ENCODE data around the gene INPP5E.

The INPP5E gene

DNA sequence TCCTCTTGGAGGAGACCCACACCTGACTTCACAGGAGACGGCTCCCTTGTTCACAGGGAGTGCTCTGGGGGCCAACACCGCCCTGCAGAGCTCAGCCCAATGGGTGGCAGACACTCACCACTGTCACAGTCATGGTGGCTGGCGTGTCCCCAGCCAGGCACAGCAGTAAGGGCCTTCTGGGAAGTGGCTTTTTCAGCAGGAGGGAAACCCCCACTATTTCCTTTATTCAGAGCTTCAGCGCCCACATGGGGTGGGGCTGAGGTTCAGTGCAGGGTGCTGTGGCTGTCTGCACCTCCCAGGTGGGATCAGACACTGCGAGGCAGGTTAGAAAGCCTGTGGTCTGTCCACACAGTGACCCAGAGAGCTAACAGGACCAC lies 36.1 kb downstream of the INPP5E start:
- H3K27ac ChIP-seq = peak overlapping the region; percentile 78
- TF ChIP-seq CTCF (conservative IDR thresholded peaks at IDR 0.05; ENCODE audit: low read depth) = no peak
- ChIA-PET POLR2A (ENCODE audit: low non-redundant PET) (no interaction called here), CTCF (interaction anchor here (0.6 to 1.0 kb wide), 3 partner anchors 21 to 44 kb away, joined by 3 to 6 read pairs (median 6); partner anchors contain the start of gene DNLZ)
- no peak for DNase-seq (ENCODE audit: low spot score)

- TF ChIP-seq CTCF (conservative IDR thresholded peaks at IDR 0.05; ENCODE audit: low read depth) = no peak
- CTCF ChIA-PET = interaction anchor here (0.8 to 3.3 kb wide), 3 partner anchors 28 to 89 kb away, joined by 6 to 16 read pairs (median 9); partner anchors contain the start of genes CARD9 and DNLZ
- H3K27ac ChIP-seq = peak overlapping the region; percentile 79
- no peak for DNase-seq (ENCODE audit: low spot score)
- POLR2A ChIA-PET (ENCODE audit: low non-redundant PET) = interaction anchor here (0.6 kb wide), 1 partner anchor 24 kb away, joined by 4 read pairs; no protein-coding TSS in a partner anchor
Observed at GRCh38 chr9:136402067-136402466, 37.6 kb downstream of the INPP5E start.

DNA sequence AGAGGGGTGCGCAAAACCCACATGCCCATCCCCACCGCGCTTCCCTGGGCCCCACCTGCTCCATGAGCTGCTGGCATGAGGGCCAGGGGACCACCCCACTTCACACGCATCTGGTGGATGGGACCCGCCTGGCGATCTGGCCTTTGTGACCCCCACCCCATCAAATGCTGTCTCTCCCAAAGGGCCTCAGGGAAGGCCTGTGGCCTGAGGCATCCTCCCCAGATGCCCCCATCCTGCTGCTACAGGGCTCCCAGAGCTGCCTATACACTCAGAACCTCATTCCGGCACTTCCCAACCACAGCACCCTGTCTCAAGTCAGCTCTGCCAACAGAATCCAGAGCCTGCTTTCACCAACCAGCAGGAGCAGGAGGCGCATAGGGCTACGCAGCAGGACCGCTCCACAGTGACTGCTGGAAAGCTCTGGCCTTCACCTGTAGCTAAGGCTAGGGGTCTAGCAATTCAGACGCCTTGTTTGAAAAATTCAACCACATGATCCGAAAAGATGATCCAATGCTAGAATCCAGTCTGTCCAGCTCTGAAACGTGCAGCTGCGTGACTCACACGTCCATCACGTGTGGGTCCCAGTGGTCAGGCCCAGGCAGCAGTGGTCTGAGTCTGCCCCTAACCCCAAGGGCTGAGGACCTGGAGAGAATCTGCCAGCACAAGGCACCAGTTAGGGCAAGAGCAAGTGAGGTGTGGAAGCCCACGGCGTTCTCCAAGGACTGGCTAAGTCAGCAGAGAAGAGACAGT lies 38.3 kb downstream of the INPP5E start:
- ChIA-PET POLR2A (ENCODE audit: low non-redundant PET) (interaction anchor here (1.1 kb wide), 1 partner anchor 8 kb away, joined by 4 read pairs; the partner anchor contains the start of genes ENTR1 and PMPCA), CTCF (interaction anchor here (0.5 to 3.3 kb wide), 14 partner anchors 8 to 842 kb away, joined by 3 to 18 read pairs (median 4); partner anchors contain the start of genes CARD9, DNLZ, ENTR1 and PMPCA)
- TF ChIP-seq CTCF (conservative IDR thresholded peaks at IDR 0.05; ENCODE audit: low read depth) = no peak
- H3K27ac ChIP-seq = peak overlapping the region; percentile 79
- DNase-seq (ENCODE audit: low spot score) = peak; percentile 44

DNA sequence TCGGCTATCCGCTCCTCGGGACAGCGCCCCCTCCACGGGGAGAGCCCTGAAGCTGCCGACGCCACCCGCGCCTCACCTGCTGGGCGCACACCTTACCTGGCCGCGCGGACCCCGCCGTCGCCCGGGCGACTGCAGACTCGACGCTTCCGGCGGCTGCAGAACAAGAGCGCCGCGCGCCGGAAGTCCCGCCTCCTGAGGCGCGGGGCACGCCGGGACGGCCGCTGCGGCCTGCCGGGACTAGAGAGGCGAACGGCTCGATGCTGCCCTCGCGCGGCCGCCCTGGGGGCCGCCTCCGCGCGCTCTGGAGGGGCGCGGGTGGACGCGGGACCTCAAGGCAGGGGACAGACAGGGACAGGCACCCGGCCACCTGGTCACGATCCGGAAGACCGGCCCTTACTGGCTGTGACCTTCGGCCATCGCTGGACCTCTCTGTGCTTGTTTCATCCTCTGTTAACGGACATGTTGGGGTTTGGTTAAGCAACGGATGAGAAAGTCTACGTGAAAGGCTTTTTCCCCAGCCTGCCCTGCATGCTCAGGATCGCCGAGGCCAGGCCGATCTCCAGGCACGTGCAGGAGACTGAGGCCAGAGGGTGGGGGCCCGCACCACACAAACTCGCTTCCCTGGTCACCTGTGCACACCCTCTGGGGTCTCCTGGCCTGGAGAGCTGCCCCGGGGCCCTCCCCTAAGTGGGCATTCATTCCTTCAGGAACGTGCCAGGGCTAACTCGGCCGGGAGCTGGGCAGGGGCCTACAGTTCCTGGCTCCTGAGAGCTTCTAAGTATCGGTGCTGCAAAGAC lies 39.4 kb downstream of the INPP5E start, which contains the start of gene SNAPC4:
Gene SNAPC4 (minus strand): TSS at position 133 of the 797 bp plus-strand sequence. CDS start 1,742 bp downstream, outside the sequence.
- ChIA-PET POLR2A (ENCODE audit: low non-redundant PET) (no interaction called here), CTCF (interaction anchor here (0.5 to 3.3 kb wide), 13 partner anchors 9 to 329 kb away, joined by 3 to 18 read pairs (median 4); partner anchors contain the start of genes DNLZ, ENTR1 and PMPCA)
- DNase-seq (ENCODE audit: low spot score) = peak; percentile 95
- H3K27ac ChIP-seq = peak within 1 kb of the TSS; percentile 79
- TF ChIP-seq CTCF (conservative IDR thresholded peaks at IDR 0.05; ENCODE audit: low read depth) = peak; percentile 100

GRCh38 chr9:136399176-136400037 lies 40.2 kb downstream of the INPP5E start:
- peak; percentile 61 for DNase-seq (ENCODE audit: low spot score)
- H3K27ac ChIP-seq = peak overlapping the region; percentile 79
- no peak for TF ChIP-seq CTCF (conservative IDR thresholded peaks at IDR 0.05; ENCODE audit: low read depth)
- ChIA-PET POLR2A (ENCODE audit: low non-redundant PET) (no interaction called here), CTCF (interaction anchor here (0.5 to 3.3 kb wide), 5 partner anchors 10 to 330 kb away, joined by 3 to 18 read pairs (median 3); partner anchors contain the start of genes CCDC187, DNLZ, ENTR1 and PMPCA)
